HepG2 (cell line): ENCODE data around the gene RINL. TPM values are rescaled to one million over a fixed set of nuclear protein-coding genes. Genes with fewer than 3 reads are reported as not detected.
A peak's percentile ranks its signal among the peaks of the same experiment; 100 is the strongest.

Experiments used
- ARID2 ChIP-seq: sonication (generic); formaldehyde crosslinking; IDR thresholded peaks from 2 replicates; pipeline ENCODE4 v1.8.1; 2022; ENCODE audit warnings: mild to moderate bottlenecking, missing genetic modification reagents, borderline replicate concordance
- CERS6 ChIP-seq: sonication (generic); formaldehyde crosslinking; IDR thresholded peaks from 2 replicates; pipeline ENCODE4 v1.5.0; 2020; ENCODE audit warnings: missing genetic modification reagents
- DZIP1 ChIP-seq: sonication (generic); formaldehyde crosslinking; IDR thresholded peaks from 2 replicates; pipeline ENCODE4 v1.5.0; 2020; ENCODE audit warnings: mild to moderate bottlenecking, missing genetic modification reagents
- FOXO4 ChIP-seq: sonication (generic); formaldehyde crosslinking; conservative IDR thresholded peaks from 2 replicates; pipeline ENCODE4 v1.8.1; 2023; ENCODE audit warnings: missing genetic modification reagents
- KDM6A ChIP-seq: IDR thresholded peaks from 2 replicates; pipeline ENCODE4 v1.6.1; 2016; ENCODE audit warnings: low read depth
- MED8 ChIP-seq: sonication (generic); formaldehyde crosslinking; IDR thresholded peaks from 2 replicates; pipeline ENCODE4 v1.8.1; 2023; ENCODE audit warnings: mild to moderate bottlenecking, missing genetic modification reagents; ENCODE audit not compliant: insufficient replicate concordance
- SIX1 ChIP-seq: sonication (generic); formaldehyde crosslinking; IDR thresholded peaks from 2 replicates; pipeline ENCODE4 v1.4.0; 2020; ENCODE audit warnings: missing genetic modification reagents, borderline replicate concordance
- TCF7L2 ChIP-seq: IDR thresholded peaks from 2 replicates; pipeline ENCODE4 v1.6.1; 2011; ENCODE audit warnings: mild to moderate bottlenecking, low read depth, low read length, moderate library complexity
- XBP1 ChIP-seq: sonication (generic); formaldehyde crosslinking; IDR thresholded peaks from 2 replicates; pipeline ENCODE4 v1.5.0; 2020; ENCODE audit warnings: missing genetic modification reagents
- YEATS4 ChIP-seq: sonication (generic); formaldehyde crosslinking; IDR thresholded peaks from 2 replicates; pipeline ENCODE4 v1.4.0; 2020; ENCODE audit warnings: missing genetic modification reagents, borderline replicate concordance
- ZFYVE20 ChIP-seq: sonication (generic); formaldehyde crosslinking; IDR thresholded peaks from 2 replicates; pipeline ENCODE4 v1.8.0; 2023; ENCODE audit warnings: low read depth, mild to moderate bottlenecking, moderate library complexity, missing genetic modification reagents, borderline replicate concordance
- ZIK1 ChIP-seq: sonication (generic); formaldehyde crosslinking; IDR thresholded peaks from 2 replicates; pipeline ENCODE4 v1.5.0; 2020; ENCODE audit warnings: mild to moderate bottlenecking, low read depth, missing genetic modification reagents, borderline replicate concordance
- ZNF296 ChIP-seq: sonication (generic); formaldehyde crosslinking; conservative IDR thresholded peaks from 2 replicates; pipeline ENCODE4 v1.5.0; 2020; ENCODE audit warnings: mild to moderate bottlenecking, missing genetic modification reagents
- ZNF350 ChIP-seq: sonication (generic); formaldehyde crosslinking; IDR thresholded peaks from 2 replicates; pipeline ENCODE4 v1.4.0; 2020; ENCODE audit warnings: mild to moderate bottlenecking, low read depth, missing genetic modification reagents, borderline replicate concordance
- ZNF431 ChIP-seq: sonication (generic); formaldehyde crosslinking; IDR thresholded peaks from 2 replicates; pipeline ENCODE4 v1.9.0; 2022; ENCODE audit warnings: missing genetic modification reagents, low read depth, mild to moderate bottlenecking, borderline replicate concordance
- ZNF484 ChIP-seq: sonication (generic); formaldehyde crosslinking; IDR thresholded peaks from 2 replicates; pipeline ENCODE4 v1.5.1; 2020; ENCODE audit warnings: mild to moderate bottlenecking, low read depth, missing genetic modification reagents, borderline replicate concordance
- ZSCAN22 ChIP-seq: sonication (generic); formaldehyde crosslinking; IDR thresholded peaks from 2 replicates; pipeline ENCODE4 v1.4.0; 2020; ENCODE audit warnings: mild to moderate bottlenecking, missing genetic modification reagents
- ZZZ3 ChIP-seq: sonication (generic); formaldehyde crosslinking; IDR thresholded peaks from 2 replicates; pipeline ENCODE4 v1.4.0; 2020; ENCODE audit warnings: missing genetic modification reagents, mild to moderate bottlenecking, borderline replicate concordance
- polyA plus RNA-seq, 8 experiments: library from polyadenylated mRNA; depleted of rRNA in 3 of 8; stranded (reverse) in 7 of 8; unstranded in 1 of 8; fragments of >200 nt; fragmentation: Illumina TruSeq in 4 of 8; extraction: Trizol in 4 of 8; gene quantifications; 2 replicates each; pipeline versions ENCODE4 v1.2.1 to v1.2.3, GENCODE V29; 2011 to 2016; ENCODE audit warnings: low read depth in 4 of 8, missing spikeins in 1 of 8, mixed read lengths in 1 of 8; ENCODE audit not compliant: insufficient read depth in 1 of 8
- total RNA-seq, 5 experiments: library from RNA; depleted of rRNA; stranded (reverse); fragments of >200 nt; fragmentation: Illumina TruSeq; extraction: Trizol; gene quantifications; 2 replicates each; pipeline ENCODE4 v1.2.3, GENCODE V29; 2016; ENCODE audit warnings: low read depth in 1 of 5
- TF ChIP-seq, protein P1 (sequence below): fragments of 450-650 bp; IDR thresholded peaks from 2 replicates; pipeline ENCODE4 v1.6.1; 2017
- TF ChIP-seq, protein P2 (sequence below): sonication (generic); formaldehyde crosslinking; IDR thresholded peaks from 2 replicates; pipeline ENCODE4 v1.8.1; 2023; ENCODE audit warnings: mild to moderate bottlenecking, missing genetic modification reagents, borderline replicate concordance
- TF ChIP-seq, protein P3 (sequence below): IDR thresholded peaks from 2 replicates; pipeline ENCODE4 v1.6.1; 2018; ENCODE audit warnings: missing genetic modification reagents

RINL gene
- total and polyA plus RNA-seq, 2 of the 13 experiments (the other 11 are each of a cell fraction or from before 2014, with no cell fraction given), result 11.4 to 18.0 TPM

- TF ChIP-seq DZIP1 (no peak; the same call in 1 of the 2 replicates), FOXO4 (CRISPR knock-in tag) (no peak), SIX1 (CRISPR knock-in tag) (no peak), ZZZ3 (CRISPR knock-in tag) (no peak), CERS6 (no peak), ARID2 (CRISPR knock-in tag) (no peak), ZNF431 (CRISPR knock-in tag) (no peak; the same call in 1 of the 2 replicates), ZNF350 (CRISPR knock-in tag) (no peak; the same call in 1 of the 2 replicates), ZNF296 (CRISPR knock-in tag) (no peak), ZIK1 (CRISPR knock-in tag) (peak; percentile 13; the same call in 1 of the 2 replicates), MED8 (CRISPR knock-in tag) (peak; percentile 7), ZFYVE20 (CRISPR knock-in tag) (no peak), XBP1 (no peak), KDM6A (CRISPR knock-in tag) (no peak), ZNF484 (CRISPR knock-in tag) (no peak; the same call in 1 of the 2 replicates), YEATS4 (CRISPR knock-in tag) (no peak; the same call in 1 of the 2 replicates), ZSCAN22 (CRISPR knock-in tag) (no peak), TCF7L2 (no peak)
- TF ChIP-seq, protein P1, sequence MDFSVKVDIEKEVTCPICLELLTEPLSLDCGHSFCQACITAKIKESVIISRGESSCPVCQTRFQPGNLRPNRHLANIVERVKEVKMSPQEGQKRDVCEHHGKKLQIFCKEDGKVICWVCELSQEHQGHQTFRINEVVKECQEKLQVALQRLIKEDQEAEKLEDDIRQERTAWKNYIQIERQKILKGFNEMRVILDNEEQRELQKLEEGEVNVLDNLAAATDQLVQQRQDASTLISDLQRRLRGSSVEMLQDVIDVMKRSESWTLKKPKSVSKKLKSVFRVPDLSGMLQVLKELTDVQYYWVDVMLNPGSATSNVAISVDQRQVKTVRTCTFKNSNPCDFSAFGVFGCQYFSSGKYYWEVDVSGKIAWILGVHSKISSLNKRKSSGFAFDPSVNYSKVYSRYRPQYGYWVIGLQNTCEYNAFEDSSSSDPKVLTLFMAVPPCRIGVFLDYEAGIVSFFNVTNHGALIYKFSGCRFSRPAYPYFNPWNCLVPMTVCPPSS, result no peak
- TF ChIP-seq, protein P2, sequence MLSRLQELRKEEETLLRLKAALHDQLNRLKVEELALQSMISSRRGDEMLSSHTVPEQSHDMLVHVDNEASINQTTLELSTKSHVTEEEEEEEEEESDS (CRISPR knock-in tag), result no peak; the same call in 1 of the 2 replicates
- TF ChIP-seq, protein P3, sequence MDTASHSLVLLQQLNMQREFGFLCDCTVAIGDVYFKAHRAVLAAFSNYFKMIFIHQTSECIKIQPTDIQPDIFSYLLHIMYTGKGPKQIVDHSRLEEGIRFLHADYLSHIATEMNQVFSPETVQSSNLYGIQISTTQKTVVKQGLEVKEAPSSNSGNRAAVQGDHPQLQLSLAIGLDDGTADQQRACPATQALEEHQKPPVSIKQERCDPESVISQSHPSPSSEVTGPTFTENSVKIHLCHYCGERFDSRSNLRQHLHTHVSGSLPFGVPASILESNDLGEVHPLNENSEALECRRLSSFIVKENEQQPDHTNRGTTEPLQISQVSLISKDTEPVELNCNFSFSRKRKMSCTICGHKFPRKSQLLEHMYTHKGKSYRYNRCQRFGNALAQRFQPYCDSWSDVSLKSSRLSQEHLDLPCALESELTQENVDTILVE (CRISPR knock-in tag), result no peak
Observed at GRCh38 chr19:38849147-38849859, 28.8 kb downstream of the RINL start (continued).
